ENCODE results near the gene ISM1. TPM values are rescaled to one million over a fixed set of nuclear protein-coding genes. Genes with fewer than 3 reads are reported as not detected.

The ISM1 gene
- total and polyA plus RNA-seq, 2 of the 13 experiments (the other 11 are each of a cell fraction or from before 2014, with no cell fraction given), result 0.40 to 1.4 TPM

GRCh38 chr20:13261460-13262301, 40.6 kb downstream of the ISM1 start (continued):
- TF ChIP-seq ONECUT2 (CRISPR knock-in tag; IDR thresholded peaks at IDR 0.05) (no peak), ZHX1 (CRISPR knock-in tag; IDR thresholded peaks at IDR 0.05; ENCODE audit: low read depth) (0 out of 2 replicates have a peak, but pooled peaks have one; percentile 47), PPARG (CRISPR knock-in tag; conservative IDR thresholded peaks at IDR 0.05) (peak; percentile 70), MIER2 (CRISPR knock-in tag; IDR thresholded peaks at IDR 0.05) (0 out of 2 replicates have a peak, but pooled peaks have one; percentile 67), NONO (IDR thresholded peaks at IDR 0.05) (no peak), NONO (CRISPR knock-in tag; conservative IDR thresholded peaks at IDR 0.05) (peak; percentile 39; the same call in 1 of the 2 replicates), ZNF883 (CRISPR knock-in tag; IDR thresholded peaks at IDR 0.05; ENCODE audit: not compliant biosample characterization) (peak; percentile 55), ZNF44 (CRISPR knock-in tag; IDR thresholded peaks at IDR 0.05) (peak; percentile 60; the same call in 1 of the 2 replicates), ZNF644 (CRISPR knock-in tag; IDR thresholded peaks at IDR 0.05; ENCODE audit: low read depth) (peak; percentile 88), YY1 (IDR thresholded peaks at IDR 0.05; ENCODE audit: insufficient read depth, insufficient replicate concordance, low read depth, low read length) (peak; percentile 24), REPIN1 (CRISPR knock-in tag; IDR thresholded peaks at IDR 0.05; ENCODE audit: borderline replicate concordance, low read depth) (peak; percentile 86), ZNF790 (CRISPR knock-in tag; IDR thresholded peaks at IDR 0.05; ENCODE audit: borderline replicate concordance) (0 out of 2 replicates have a peak, but pooled peaks have one; percentile 34), NFYB (CRISPR knock-in tag; IDR thresholded peaks at IDR 0.05) (no peak), ZNF598 (CRISPR knock-in tag; IDR thresholded peaks at IDR 0.05; ENCODE audit: borderline replicate concordance) (0 out of 2 replicates have a peak, but pooled peaks have one; percentile 84), SP1 (IDR thresholded peaks at IDR 0.05) (no peak), SP1 (CRISPR knock-in tag; IDR thresholded peaks at IDR 0.05) (0 out of 2 replicates have a peak, but pooled peaks have one; percentile 39), SP140L (CRISPR knock-in tag; IDR thresholded peaks at IDR 0.05; ENCODE audit: borderline replicate concordance) (no peak), HES4 (CRISPR knock-in tag; IDR thresholded peaks at IDR 0.05; ENCODE audit: borderline replicate concordance) (no peak), ARID2 (CRISPR knock-in tag; IDR thresholded peaks at IDR 0.05; ENCODE audit: borderline replicate concordance) (no peak), HMGA1 (CRISPR knock-in tag; conservative IDR thresholded peaks at IDR 0.05) (no peak), SRSF1 (optimal IDR thresholded peaks at IDR 0.05; ENCODE audit: low read depth, low read length) (no peak), FOSL2 (CRISPR knock-in tag; IDR thresholded peaks at IDR 0.05) (peak; percentile 60; the same call in 1 of the 2 replicates), ZNF280D (CRISPR knock-in tag; IDR thresholded peaks at IDR 0.05) (0 out of 2 replicates have a peak, but pooled peaks have one; percentile 66), ZNF274 (CRISPR knock-in tag; IDR thresholded peaks at IDR 0.05) (peak; percentile 49; the same call in 1 of the 2 replicates), ZFP82 (CRISPR knock-in tag; IDR thresholded peaks at IDR 0.05; ENCODE audit: borderline replicate concordance) (no peak)

Measured in HepG2 (cell line).